ENCODE measurements around the gene GPATCH2. TPM values are rescaled to one million over a fixed set of nuclear protein-coding genes. Genes with fewer than 3 reads are reported as not detected.

Gene GPATCH2
- total RNA-seq, 1 donor from 2014 or later = 39.3 TPM

- Histone ChIP-seq H3K4me1 (peaks cover 21% of the 10 kb centered on the region), H3F3A (ENCODE audit: low read depth) (peaks cover 9% of the 10 kb centered on the region), H3K4me3 (no peak overlapping the region), H2AFZ (replicated peaks) (no peak overlapping the region), H3K27ac (no peak overlapping the region), H3K4me2 (no peak overlapping the region), H3K9ac (no peak overlapping the region), H3K27me3 (no peaks in the 10 kb centered on the region), H3K9me3 (ENCODE audit: low read depth) (no peaks in the 10 kb centered on the region), H3K79me2 (ENCODE audit: low read depth) (no peaks in the 10 kb centered on the region), H4K20me1 (ENCODE audit: low read depth) (peaks cover 9% of the 10 kb centered on the region), H3K36me3 (no peaks in the 10 kb centered on the region)
- H3K9me3 Mint-ChIP-seq = no peaks in the 10 kb centered on the region
- DNase-seq (ENCODE audit: low spot score) = no peak
- no peak for TF ChIP-seq EZH2phosphoT487 (IDR thresholded peaks at IDR 0.05)
- no peak for TF ChIP-seq EZH2 (IDR thresholded peaks at IDR 0.05)
- TF ChIP-seq, protein P1, sequence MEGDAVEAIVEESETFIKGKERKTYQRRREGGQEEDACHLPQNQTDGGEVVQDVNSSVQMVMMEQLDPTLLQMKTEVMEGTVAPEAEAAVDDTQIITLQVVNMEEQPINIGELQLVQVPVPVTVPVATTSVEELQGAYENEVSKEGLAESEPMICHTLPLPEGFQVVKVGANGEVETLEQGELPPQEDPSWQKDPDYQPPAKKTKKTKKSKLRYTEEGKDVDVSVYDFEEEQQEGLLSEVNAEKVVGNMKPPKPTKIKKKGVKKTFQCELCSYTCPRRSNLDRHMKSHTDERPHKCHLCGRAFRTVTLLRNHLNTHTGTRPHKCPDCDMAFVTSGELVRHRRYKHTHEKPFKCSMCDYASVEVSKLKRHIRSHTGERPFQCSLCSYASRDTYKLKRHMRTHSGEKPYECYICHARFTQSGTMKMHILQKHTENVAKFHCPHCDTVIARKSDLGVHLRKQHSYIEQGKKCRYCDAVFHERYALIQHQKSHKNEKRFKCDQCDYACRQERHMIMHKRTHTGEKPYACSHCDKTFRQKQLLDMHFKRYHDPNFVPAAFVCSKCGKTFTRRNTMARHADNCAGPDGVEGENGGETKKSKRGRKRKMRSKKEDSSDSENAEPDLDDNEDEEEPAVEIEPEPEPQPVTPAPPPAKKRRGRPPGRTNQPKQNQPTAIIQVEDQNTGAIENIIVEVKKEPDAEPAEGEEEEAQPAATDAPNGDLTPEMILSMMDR (IDR thresholded peaks at IDR 0.05) = no peak
- peaks cover 9% of the 10 kb centered on the region for H3K4me1 Mint-ChIP-seq
- H3K4me3 Mint-ChIP-seq = no peak overlapping the region
- H3K36me3 Mint-ChIP-seq = peaks cover 11% of the 10 kb centered on the region
- H3K27ac Mint-ChIP-seq = no peak overlapping the region
- H3K27me3 Mint-ChIP-seq (ENCODE audit: insufficient read depth, low read depth) = no peaks in the 10 kb centered on the region
Observed at GRCh38 chr1:217432339-217432738, 198.6 kb downstream of the GPATCH2 start.

GRCh38 chr1:217431395-217431794 lies 199.5 kb downstream of the GPATCH2 start:
- Histone ChIP-seq H3K79me2 (ENCODE audit: low read depth) (no peaks in the 10 kb centered on the region), H3K9me3 (ENCODE audit: low read depth) (no peaks in the 10 kb centered on the region), H3K4me2 (no peak overlapping the region), H3K9ac (no peak overlapping the region), H3K4me3 (no peak overlapping the region), H3K27me3 (no peaks in the 10 kb centered on the region), H3F3A (ENCODE audit: low read depth) (peaks cover 9% of the 10 kb centered on the region), H3K36me3 (no peaks in the 10 kb centered on the region), H3K27ac (no peak overlapping the region), H3K4me1 (peaks cover 18% of the 10 kb centered on the region), H4K20me1 (ENCODE audit: low read depth) (peaks cover 9% of the 10 kb centered on the region), H2AFZ (replicated peaks) (no peak overlapping the region)
- Mint-ChIP-seq H3K4me1 (peaks cover 9% of the 10 kb centered on the region), H3K9me3 (no peaks in the 10 kb centered on the region), H3K27me3 (ENCODE audit: insufficient read depth, low read depth) (no peaks in the 10 kb centered on the region), H3K4me3 (no peak overlapping the region), H3K36me3 (peaks cover 4% of the 10 kb centered on the region), H3K27ac (no peak overlapping the region)
- DNase-seq (ENCODE audit: low spot score) = no peak
- TF ChIP-seq, protein P1 (IDR thresholded peaks at IDR 0.05) = no peak
- TF ChIP-seq EZH2phosphoT487 (IDR thresholded peaks at IDR 0.05) = no peak
- no peak for TF ChIP-seq EZH2 (IDR thresholded peaks at IDR 0.05)

DNA sequence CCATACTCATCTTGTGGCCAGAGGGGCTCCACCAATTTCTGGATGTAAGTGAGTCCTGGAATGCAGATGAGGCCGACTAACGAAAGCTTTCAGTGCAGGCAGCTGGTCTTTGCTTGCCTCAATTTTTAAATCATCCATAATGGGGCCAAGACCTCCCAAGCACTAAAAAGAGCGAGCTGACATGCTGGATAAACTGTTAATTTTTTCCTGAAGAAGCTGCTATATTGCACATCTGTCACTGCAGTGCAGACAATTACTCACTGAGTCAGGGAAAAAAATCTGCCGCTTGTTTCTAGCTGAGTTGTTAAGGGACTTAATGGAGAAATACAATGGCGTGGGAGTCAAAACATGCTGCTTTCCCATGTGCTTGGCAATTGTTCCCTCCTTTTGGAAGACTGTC lies 205.5 kb downstream of the GPATCH2 start:
- DNase-seq (ENCODE audit: low spot score) = peak; percentile 23
- Histone ChIP-seq H3K4me3 (no peak overlapping the region), H3K36me3 (no peaks in the 10 kb centered on the region), H3F3A (ENCODE audit: low read depth) (no peaks in the 10 kb centered on the region), H3K9me3 (ENCODE audit: low read depth) (no peaks in the 10 kb centered on the region), H3K4me1 (peaks cover 19% of the 10 kb centered on the region), H3K27me3 (no peaks in the 10 kb centered on the region), H3K27ac (no peak overlapping the region), H3K4me2 (peak overlapping the region; percentile 18), H2AFZ (replicated peaks) (no peak overlapping the region), H3K9ac (no peak overlapping the region), H4K20me1 (ENCODE audit: low read depth) (no peaks in the 10 kb centered on the region), H3K79me2 (ENCODE audit: low read depth) (no peaks in the 10 kb centered on the region)
- peaks cover 6% of the 10 kb centered on the region for H3K4me1 Mint-ChIP-seq
- peaks cover 4% of the 10 kb centered on the region for H3K27me3 Mint-ChIP-seq (ENCODE audit: insufficient read depth, low read depth)
- no peak overlapping the region for H3K27ac Mint-ChIP-seq
- no peak for TF ChIP-seq EZH2phosphoT487 (IDR thresholded peaks at IDR 0.05)
- TF ChIP-seq, protein P1 (IDR thresholded peaks at IDR 0.05) = no peak
- TF ChIP-seq EZH2 (IDR thresholded peaks at IDR 0.05) = no peak
- H3K36me3 Mint-ChIP-seq = no peaks in the 10 kb centered on the region
- no peaks in the 10 kb centered on the region for H3K9me3 Mint-ChIP-seq
- no peak overlapping the region for H3K4me3 Mint-ChIP-seq
